Stimulated activated naive CD8-positive, alpha-beta T cell treated with anti-CD3 and anti-CD28 coated beads, Interleukin-15, amount 100 ng/mL, for 72 hours (primary cell): ENCODE data around the gene ZNRD2.

Experiments used
- ATAC-seq: fragments of 150-1000 bp; cut with Tn5 transposase; 2 replicates; pipeline ENCODE4 v1.10.0; 2021; ENCODE audit warnings: mild to moderate bottlenecking, moderate library complexity
- DNase-seq, 2 donors: peaks; one replicate each; pipeline ENCODE4 v3.0.0; 2021 to 2022
- H3K27ac Mint-ChIP-seq, 2 donors: one replicate each; pipeline ENCODE4 v1.8.0; 2022; ENCODE audit warnings: mild to moderate bottlenecking in 2 of 2, mixed read lengths in 2 of 2, moderate library complexity in 2 of 2
- H3K27me3 Mint-ChIP-seq: one replicate; pipeline ENCODE4 v1.8.0; 2022; ENCODE audit warnings: mixed read lengths
- H3K4me1 Mint-ChIP-seq: one replicate; pipeline ENCODE4 v1.8.0; 2022; ENCODE audit warnings: mild to moderate bottlenecking, mixed read lengths
- H3K4me3 Mint-ChIP-seq, 2 donors: one replicate each; pipeline ENCODE4 v1.8.0; 2022; ENCODE audit warnings: mild to moderate bottlenecking in 2 of 2, mixed read lengths in 2 of 2, moderate library complexity in 1 of 2
- H3K9me3 Mint-ChIP-seq, 2 donors: one replicate each; pipeline ENCODE4 v1.8.0; 2022; ENCODE audit warnings: mixed read lengths in 2 of 2

The ZNRD2 gene

DNA sequence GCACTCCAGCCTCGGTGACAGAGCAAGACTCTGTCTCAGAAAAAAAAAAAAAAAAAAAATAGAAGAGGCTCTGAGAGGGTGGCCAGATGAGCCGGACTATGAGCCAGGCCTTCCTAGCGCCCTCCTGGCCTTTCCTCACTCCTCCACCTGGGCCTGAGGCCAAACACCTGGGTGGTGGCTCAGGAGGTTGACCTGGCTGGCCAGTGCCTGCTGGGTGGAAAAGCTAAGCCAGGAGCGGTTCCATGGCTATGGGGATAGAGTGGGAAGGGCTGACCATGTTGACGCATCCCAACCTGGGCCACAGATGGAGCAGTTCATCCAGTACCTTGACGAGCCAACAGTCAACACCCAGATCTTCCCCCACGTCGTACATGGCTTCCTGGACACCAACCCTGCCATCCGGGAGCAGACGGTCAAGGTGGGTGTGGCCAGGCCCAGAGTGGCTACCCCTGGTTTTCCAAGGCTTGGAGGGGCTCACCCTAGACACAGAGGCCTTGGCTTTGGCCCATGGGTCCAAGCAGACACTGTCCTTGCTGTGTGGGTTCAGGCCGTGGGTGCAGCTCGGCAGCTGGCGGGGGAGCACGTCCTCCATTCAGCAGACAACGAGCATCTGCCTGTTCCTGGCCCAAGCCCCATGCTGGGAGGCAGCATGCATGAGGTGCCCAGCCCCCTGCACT, 37.8 kb upstream of the ZNRD2 start:
- H3K4me1 Mint-ChIP-seq = peaks cover 29% of the 10 kb centered on the region
- no peak overlapping the region for H3K27ac Mint-ChIP-seq
- H3K4me3 Mint-ChIP-seq = no peak overlapping the region
- no peak for DNase-seq
- H3K9me3 Mint-ChIP-seq = no peaks in the 10 kb centered on the region
- no peaks in the 10 kb centered on the region for H3K27me3 Mint-ChIP-seq
- ATAC-seq = no peak

DNA sequence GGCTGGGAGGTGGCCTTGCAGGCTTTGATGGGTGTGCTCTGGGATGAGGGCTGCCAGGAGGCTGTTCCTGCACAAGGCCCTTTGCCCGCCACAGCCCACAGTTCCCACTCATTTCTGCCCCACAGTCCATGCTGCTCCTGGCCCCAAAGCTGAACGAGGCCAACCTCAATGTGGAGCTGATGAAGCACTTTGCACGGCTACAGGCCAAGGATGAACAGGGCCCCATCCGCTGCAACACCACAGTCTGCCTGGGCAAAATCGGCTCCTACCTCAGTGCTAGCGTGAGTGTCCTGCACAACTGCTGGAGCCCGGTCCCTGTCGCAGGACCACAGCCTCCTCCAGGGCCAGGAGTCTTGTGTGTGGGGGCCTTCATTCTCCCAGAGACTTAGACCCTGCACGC, 35.2 kb upstream of the ZNRD2 start:
- Mint-ChIP-seq H3K27ac (peak overlapping the region in 1 of 2 donors; percentile 86), H3K4me1 (peaks cover 12% of the 10 kb centered on the region), H3K27me3 (no peaks in the 10 kb centered on the region), H3K4me3 (no peak overlapping the region), H3K9me3 (no peaks in the 10 kb centered on the region)
- ATAC-seq = no peak
- DNase-seq = no peak

DNA sequence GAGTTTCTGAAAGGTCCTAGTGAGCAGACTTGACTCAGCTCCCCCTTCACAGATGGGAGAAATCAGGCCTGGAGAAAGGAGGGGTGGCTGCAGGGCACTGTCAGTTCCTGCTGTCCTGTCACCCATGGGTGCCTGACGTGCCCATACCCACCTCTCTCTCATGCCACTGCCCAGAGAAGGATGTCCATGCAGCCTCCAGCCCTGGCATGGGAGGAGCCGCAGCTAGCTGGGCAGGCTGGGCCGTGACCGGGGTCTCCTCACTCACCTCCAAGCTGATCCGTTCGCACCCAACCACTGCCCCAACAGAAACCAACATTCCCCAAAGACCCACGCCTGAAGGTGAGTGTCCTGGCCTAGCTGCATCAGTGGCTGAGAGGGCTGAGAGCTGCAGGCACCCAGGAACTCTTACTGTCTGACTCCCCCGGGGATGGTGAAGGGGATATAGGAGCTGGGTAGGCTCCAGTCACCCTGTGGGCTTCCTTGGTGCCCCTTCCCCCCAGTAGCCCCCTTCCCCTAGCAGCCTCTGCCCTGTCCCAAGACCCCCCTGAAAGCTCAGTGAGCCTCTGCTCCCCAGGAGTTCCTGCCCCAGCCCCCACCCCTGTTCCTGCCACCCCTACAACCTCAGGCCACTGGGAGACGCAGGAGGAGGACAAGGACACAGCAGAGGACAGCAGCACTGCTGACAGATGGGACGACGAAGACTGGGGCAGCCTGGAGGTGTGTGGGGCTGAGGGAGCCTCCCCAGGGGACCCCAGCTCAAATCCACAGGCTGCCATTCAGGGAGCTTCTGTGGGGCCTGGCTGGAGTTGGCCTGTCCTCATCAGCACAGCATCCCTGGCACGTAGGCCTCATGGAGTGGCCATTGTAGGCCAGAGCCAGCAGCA, 33.6 kb upstream of the ZNRD2 start:
- Mint-ChIP-seq H3K4me1 (peaks cover 16% of the 10 kb centered on the region), H3K4me3 (no peak overlapping the region), H3K9me3 (no peaks in the 10 kb centered on the region), H3K27ac (peak overlapping the region in 1 of 2 donors; percentile 49), H3K27me3 (no peaks in the 10 kb centered on the region)
- ATAC-seq (no peak), DNase-seq (no peak)

DNA sequence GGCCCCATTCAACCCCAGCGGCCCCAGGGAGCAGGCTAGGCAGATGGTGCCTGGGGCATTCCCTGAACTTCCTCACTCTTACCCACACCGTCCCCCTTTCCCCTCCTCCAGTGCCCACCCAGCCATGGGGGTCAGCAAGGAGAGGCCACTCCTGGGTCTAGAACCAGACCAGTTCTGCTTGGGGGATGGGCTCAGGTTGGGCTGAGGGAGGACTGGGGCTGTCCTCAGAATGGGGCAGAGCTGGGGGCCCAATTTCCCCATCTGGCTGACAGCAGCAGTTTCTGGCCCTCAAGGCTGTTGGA, 33.0 kb upstream of the ZNRD2 start:
- peaks cover 22% of the 10 kb centered on the region for H3K4me1 Mint-ChIP-seq
- DNase-seq = no peak
- H3K27ac Mint-ChIP-seq = no peak overlapping the region
- no peaks in the 10 kb centered on the region for H3K27me3 Mint-ChIP-seq
- H3K4me3 Mint-ChIP-seq = no peak overlapping the region
- ATAC-seq = no peak
- no peaks in the 10 kb centered on the region for H3K9me3 Mint-ChIP-seq

DNA sequence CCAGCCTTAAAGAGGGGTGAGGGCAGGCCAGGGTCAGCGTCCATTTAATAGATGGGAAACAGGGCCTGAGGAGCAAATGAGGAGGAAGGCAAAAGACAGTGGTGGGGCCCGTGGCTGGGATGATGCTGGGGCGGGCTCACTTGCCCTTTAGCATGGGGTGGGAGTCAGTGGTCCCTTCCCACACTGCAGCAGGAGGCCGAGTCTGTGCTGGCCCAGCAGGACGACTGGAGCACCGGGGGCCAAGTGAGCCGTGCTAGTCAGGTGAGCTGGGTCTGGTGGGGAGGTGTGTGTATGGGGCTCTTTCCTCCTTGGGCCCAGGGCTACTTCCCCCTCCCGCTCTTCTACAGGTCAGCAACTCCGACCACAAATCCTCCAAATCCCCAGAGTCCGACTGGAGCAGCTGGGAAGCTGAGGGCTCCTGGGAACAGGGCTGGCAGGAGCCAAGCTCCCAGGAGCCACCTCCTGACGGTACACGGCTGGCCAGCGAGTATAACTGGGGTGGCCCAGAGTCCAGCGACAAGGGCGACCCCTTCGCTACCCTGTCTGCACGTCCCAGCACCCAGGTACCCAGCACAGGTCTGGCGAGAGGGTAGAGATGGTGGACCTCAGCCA, 32.6 kb upstream of the ZNRD2 start:
- peak overlapping the region in 1 of 2 donors; percentile 19 for H3K27ac Mint-ChIP-seq
- no peaks in the 10 kb centered on the region for H3K9me3 Mint-ChIP-seq
- H3K4me1 Mint-ChIP-seq = peaks cover 22% of the 10 kb centered on the region
- ATAC-seq = no peak
- DNase-seq = no peak
- H3K4me3 Mint-ChIP-seq = peak overlapping the region in 1 of 2 donors; percentile 8
- H3K27me3 Mint-ChIP-seq = no peaks in the 10 kb centered on the region

DNA sequence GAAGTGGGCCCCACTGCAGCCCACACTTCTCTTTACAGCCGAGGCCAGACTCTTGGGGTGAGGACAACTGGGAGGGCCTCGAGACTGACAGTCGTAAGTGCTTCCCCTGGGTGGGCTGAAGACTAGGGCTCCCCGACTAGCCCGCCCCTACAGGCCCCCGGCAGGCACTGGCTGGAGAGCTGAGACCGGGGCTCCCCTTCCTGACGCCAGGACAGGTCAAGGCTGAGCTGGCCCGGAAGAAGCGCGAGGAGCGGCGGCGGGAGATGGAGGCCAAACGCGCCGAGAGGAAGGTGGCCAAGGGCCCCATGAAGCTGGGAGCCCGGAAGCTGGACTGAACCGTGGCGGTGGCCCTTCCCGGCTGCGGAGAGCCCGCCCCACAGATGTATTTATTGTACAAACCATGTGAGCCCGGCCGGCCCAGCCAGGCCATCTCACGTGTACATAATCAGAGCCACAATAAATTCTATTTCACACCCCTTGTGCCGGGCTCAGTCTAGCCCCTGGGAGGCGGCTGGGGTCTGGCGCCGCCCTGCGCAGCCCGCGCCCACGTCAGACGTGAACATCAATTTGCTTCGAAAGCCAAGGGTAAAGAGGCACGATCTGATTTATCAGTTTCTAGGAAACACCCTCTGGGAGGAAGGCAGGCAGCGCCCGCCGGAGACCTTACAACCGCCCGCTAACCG, 31.9 kb upstream of the ZNRD2 start:
- H3K27ac Mint-ChIP-seq = no peak overlapping the region
- H3K4me1 Mint-ChIP-seq = peaks cover 22% of the 10 kb centered on the region
- peak overlapping the region in 1 of 2 donors; percentile 8 for H3K4me3 Mint-ChIP-seq
- H3K9me3 Mint-ChIP-seq = no peaks in the 10 kb centered on the region
- DNase-seq (no peak), ATAC-seq (no peak)
- H3K27me3 Mint-ChIP-seq = no peaks in the 10 kb centered on the region

DNA sequence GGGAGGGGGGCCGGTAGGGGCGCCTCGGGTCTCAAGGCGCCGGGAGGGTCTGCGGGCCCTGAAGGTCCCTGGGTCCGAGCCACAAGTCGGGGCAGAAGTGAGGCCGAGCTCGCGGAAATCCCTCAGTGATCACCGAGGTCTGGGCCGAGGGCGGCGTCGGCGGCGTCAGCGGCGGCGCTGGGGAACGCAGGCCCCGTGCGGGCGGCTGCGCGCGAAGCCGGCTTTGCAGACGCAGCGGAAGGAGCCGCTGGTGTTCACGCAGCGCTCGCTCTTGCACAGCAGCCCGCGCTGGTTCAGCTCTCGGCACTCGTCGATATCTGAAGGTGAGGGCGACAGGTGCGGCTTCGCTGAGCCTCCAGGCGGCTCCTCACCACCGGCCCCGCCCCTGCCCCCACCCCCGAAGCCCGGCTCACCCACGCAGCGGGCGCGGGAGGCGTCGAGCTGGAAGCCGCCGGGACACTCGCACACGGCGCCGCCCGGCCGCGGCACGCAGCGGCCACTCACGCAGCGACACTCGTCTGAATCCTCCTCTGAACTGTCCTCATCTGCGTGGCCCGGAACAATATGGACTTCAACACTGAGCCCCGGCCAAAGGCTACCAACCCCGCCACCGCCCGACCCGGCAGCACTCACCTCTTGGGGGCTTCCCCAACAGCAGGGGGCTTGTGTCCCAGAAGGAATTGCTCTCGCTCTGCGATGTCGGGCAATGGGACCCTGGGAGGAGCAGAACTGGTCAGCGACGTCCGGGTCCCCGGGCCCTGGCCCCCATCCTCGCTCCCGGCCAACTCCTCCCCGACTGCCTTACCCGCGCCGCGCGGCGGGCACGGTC, 31.1 kb upstream of the ZNRD2 start:
- no peak for ATAC-seq
- Mint-ChIP-seq H3K27me3 (no peaks in the 10 kb centered on the region), H3K4me3 (peak overlapping the region in 1 of 2 donors; percentile 13), H3K4me1 (peaks cover 22% of the 10 kb centered on the region), H3K9me3 (no peaks in the 10 kb centered on the region), H3K27ac (no peak overlapping the region)
- no peak for DNase-seq

DNA sequence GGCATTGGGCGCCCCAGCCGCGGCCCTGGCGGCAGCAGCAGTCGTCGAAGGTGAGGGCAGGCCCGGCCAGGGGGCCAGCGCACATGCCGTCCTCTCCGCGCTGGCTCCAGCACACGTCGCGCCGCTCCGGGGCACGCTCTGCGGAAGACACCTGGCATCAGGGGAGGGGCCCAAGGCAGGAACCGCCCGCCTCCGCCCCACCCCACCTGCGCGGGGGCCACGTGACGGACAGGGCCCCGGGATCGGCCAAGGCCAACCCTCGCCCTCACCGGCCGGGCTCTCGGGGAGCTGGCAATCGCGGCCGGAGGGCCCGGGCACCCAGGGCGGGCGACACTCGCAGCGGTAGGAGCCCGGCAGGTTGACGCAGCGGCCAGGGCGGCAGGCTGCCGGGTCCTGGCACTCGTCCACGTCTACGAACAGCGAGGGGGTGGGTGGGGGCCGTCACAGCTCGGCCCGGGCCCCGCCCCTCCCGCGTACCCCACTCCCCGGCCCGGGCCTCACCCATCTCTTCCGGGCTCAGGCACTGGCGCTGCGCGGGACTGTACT, 30.5 kb upstream of the ZNRD2 start:
- no peak for DNase-seq
- Mint-ChIP-seq H3K4me1 (peaks cover 22% of the 10 kb centered on the region), H3K27me3 (no peaks in the 10 kb centered on the region), H3K27ac (no peak overlapping the region), H3K4me3 (peak overlapping the region; percentile 85), H3K9me3 (no peaks in the 10 kb centered on the region)
- peak; percentile 82 for ATAC-seq

DNA sequence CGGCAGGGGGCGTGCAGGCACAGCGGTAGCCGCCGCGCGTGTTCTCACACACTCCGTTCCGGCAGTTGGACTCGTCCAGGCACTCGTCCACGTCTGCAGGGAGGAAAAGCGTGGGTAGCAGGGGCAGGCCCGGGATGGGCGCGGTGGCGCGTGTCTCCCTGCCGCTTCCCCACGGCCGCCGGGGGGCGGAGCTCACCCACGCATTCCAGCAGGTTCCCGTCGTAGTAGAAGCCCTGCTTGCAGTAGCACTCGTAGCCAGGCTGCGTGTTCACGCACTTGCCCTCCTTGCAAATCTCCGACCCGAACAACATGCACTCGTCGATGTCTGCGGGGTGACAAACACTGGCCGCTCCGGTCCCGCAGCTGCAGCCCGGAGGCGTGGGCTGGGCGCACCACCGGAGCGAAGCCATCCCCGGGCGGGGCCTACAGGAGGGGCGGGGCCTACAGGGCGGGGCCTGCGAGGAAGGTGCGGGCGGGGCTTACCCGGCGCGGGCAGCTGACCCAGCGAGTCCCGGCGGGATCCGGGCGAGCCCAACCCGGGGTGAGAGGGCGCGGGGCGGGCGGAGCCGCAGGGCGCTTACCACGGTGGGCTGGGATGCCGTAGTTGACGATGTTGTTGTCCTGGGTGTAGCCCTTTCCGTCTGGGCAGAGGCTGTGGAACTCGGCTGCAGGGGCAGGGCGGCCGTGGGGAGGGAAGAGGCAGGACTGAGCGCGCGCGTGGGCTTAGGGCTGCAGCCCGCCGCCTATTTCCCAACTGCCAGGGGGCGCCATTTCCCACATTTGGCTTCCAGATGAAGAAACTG, 29.8 kb upstream of the ZNRD2 start:
- H3K9me3 Mint-ChIP-seq = no peaks in the 10 kb centered on the region
- peak overlapping the region; percentile 85 for H3K4me3 Mint-ChIP-seq
- ATAC-seq = peak; percentile 84
- no peaks in the 10 kb centered on the region for H3K27me3 Mint-ChIP-seq
- peak; percentile 88 to 94 for DNase-seq
- no peak overlapping the region for H3K27ac Mint-ChIP-seq
- peaks cover 29% of the 10 kb centered on the region for H3K4me1 Mint-ChIP-seq

DNA sequence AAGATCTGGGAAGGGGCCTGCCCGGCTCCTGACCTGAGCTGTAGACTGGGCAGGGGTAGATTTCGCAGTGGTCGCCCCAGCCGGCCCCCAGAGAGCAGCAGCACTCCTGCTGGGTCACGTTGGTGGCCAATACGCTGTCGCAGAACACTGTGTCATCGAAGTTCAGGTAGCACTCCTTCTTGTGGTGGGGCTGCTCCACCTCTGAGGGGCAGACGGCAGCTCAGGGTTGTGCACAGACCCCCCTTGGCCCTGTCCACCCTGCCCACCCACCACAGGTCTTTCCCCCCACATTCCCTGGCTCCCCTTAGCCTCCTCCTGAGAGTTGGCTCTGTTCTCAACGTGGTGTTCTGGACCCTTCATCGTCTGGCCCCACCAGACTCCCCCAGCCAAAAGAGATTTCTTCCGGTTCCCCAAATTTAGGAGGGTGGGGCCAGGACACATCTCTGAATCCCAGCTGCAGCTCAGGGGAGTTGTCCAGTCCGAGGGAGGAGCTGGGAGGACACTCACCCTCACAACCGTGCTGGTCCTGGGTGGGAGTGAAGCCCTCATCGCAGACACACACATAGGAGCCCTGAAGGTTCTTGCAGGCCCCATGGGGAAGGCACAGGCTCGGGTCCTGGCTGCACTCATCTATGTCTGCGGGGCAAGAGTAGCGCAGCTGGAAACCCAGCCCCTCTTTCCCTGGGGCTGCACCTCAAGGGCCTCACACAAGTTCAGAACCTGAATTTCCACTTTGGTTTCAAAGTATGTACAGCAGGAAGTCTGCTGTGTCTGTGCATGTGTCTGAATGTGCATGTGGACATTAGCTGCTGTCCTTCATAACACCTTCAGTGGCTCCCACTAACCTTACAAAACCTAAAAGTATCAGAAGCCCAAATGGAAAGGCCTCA, 28.9 kb upstream of the ZNRD2 start:
- ATAC-seq = peak; percentile 1
- H3K4me1 Mint-ChIP-seq = peaks cover 37% of the 10 kb centered on the region
- DNase-seq = no peak
- H3K4me3 Mint-ChIP-seq = peak overlapping the region; percentile 85
- no peaks in the 10 kb centered on the region for H3K9me3 Mint-ChIP-seq
- H3K27ac Mint-ChIP-seq = no peak overlapping the region
- no peaks in the 10 kb centered on the region for H3K27me3 Mint-ChIP-seq

DNA sequence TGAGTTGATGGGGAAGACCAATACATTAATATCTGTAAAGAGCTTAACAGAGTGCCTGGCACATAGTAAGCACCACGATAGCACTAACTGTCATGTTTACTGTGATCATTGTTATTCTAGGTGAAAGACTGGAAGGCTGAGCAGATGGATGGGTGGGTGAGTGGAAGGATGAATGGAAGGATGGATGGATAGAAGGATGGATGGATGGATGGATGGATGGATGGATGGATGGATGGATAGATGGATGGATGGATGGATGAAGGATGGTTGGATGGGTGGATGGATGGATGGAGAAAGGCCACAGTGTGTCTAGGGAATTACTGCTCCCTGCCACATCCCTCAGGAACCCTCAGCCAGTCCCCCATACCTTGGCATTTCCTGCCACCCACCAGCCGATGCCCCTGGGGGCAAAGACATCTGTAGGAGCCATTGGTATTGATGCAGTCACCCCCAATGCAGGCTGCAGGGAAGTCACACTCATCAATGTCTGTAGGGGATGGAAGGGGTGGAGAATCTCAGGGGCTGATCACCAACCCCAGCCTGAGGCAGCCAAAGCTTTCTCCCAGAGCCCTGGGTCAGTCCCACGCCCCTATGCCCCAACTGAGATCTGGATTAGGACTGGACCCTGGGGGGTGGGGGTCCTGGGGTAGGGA, 27.4 kb upstream of the ZNRD2 start:
- no peaks in the 10 kb centered on the region for H3K9me3 Mint-ChIP-seq
- no peak overlapping the region for H3K4me3 Mint-ChIP-seq
- H3K4me1 Mint-ChIP-seq = peaks cover 46% of the 10 kb centered on the region
- no peaks in the 10 kb centered on the region for H3K27me3 Mint-ChIP-seq
- ATAC-seq = no peak
- DNase-seq = no peak
- H3K27ac Mint-ChIP-seq = no peak overlapping the region

DNA sequence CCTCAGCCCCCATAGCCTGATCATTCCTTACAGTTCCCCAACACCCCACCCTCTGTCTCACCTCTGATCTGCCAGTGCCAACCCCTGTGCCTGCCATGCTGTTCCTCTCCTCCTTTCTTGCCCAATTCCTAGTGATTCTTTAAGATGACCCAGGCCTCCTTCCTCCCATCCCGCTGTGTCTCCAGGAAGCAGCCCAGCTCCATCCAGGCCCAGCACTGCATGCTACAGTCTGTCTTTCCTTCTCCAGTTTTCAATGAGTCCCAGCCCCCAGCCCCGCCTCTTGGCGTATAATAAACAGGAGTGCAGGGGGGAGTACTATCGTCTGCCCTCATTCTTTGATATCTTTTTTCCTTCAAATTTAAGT, 24.4 kb upstream of the ZNRD2 start:
- DNase-seq (no peak), ATAC-seq (no peak)
- Mint-ChIP-seq H3K9me3 (no peaks in the 10 kb centered on the region), H3K4me3 (peak overlapping the region; percentile 40 to 85), H3K27me3 (no peaks in the 10 kb centered on the region), H3K27ac (peak overlapping the region in 1 of 2 donors; percentile 29), H3K4me1 (peaks cover 64% of the 10 kb centered on the region)
